Amniotic epithelial cell (primary cell): ENCODE data around the gene ABCB8.

Experiments used
- DNase-seq: peaks from one replicate; pipeline ENCODE4 v3.0.0-alpha.2; 2010; ENCODE audit warnings: low read depth

ABCB8 gene

DNA sequence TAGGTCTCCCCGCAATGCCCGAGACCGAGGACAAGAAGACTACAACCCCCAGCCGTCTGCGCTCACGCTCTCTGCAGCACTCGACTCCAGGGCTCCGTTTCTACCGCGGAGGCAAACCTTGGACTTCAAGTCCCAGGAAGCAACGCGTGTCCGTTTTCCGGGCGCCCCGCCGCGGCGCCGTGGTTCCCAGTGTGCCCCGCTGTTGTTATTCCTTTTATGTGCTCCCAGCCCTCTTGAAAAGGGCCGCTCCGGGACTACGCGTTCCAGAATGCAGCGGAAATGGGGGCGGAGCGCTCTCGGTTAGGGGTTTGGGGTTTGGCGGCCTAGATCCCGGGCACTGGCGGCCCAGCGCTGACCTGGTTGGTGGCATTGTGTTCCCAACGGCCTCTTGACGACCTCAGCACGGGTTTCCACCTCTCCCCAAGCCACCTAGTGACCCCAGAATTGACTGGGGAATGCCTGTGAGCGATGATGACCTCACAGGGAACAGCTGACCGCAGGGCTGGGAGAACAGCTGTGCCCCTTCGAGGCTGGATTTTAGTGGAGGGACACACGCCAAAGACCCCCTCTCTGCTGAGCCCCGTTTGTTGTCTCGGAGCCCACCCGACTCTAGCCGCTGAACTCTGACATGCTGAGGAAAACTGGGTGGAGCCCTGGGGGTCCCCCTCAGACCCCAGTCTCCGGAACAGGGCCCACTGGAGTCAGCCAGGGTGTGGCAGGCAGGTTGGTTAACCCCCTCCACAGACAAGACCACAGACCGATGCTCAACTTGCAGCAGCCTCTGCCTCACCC is 29.9 kb downstream of the ABCB8 start:
- peak; percentile 100 for DNase-seq

DNA sequence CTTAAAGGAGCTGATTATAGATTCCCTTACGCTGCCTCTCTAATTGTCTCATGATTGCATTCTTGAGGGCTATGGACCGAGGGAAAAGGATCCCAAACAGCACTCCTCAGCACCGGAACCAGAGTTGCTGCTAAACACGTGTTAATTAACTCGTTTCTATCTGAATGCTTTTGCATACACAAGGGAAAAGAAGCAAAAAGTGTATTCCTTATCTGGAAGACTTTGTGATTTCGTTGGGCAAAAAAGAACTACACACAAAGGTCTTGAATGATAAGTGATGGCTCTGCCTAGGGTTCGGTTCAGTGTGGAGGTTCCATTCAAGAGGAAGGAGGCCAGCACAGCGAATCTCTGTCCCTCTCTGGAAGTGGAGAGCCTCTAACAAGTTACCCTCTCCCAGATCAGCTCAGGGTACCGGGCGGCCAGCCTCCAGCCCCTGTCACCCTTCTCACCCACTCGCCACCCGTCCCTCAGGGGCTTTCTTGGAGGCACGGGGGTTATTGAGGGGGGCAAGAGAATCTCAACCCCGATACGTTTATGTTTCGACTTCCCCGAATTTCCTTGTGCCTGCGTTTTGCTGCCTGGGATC is 30.6 kb downstream of the ABCB8 start:
- DNase-seq = peak; percentile 56

GRCh38 chr7:151059367-151060112 is 31.3 kb downstream of the ABCB8 start, which contains the start of gene SLC4A2:
Gene SLC4A2 (plus strand): TSS chr7:151059589. CDS start chr7:151061988, 2,399 bp downstream.
- DNase-seq = peak; percentile 69

GRCh38 chr7:151060113-151060415 is 31.8 kb downstream of the ABCB8 start:
- no peak for DNase-seq

DNA sequence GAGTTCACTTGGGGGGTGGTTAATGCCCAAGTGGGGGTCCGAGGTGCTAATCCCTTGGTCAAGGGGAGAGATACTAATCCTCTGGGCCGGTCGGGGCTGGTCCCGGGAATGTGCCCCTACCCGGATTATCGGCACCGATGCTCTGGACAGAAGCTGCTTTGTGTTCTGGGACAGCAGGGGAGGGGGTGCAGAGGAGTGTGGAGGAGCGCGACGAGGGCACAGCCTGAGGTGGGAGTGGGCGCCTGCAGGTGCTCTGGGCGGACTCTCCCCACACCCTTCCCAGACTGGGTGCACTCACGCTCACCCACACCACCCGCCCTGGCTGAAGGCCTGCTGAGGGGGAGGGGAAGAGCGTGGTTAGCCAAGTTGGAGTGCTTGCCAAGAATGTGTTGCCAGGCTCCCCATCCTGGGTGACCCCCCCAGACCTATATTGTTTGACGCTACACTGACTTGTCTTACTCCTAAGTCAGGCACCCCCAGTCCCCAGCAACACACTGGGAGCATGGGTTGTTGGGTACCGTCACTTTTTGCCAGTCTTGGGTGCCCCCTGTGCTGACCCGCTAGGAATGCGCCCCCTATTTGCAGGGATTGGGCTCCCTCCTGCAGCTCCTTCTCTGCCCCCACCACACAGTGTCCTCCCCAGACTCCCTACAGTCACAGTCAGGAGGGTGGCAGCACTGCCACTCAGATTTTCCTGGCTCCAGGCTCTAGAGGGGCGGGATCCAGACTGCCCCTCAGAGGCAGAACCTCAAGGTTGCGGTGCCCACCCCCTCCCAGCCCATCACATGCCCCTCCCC is 32.4 kb downstream of the ABCB8 start:
- peak; percentile 71 for DNase-seq

DNA sequence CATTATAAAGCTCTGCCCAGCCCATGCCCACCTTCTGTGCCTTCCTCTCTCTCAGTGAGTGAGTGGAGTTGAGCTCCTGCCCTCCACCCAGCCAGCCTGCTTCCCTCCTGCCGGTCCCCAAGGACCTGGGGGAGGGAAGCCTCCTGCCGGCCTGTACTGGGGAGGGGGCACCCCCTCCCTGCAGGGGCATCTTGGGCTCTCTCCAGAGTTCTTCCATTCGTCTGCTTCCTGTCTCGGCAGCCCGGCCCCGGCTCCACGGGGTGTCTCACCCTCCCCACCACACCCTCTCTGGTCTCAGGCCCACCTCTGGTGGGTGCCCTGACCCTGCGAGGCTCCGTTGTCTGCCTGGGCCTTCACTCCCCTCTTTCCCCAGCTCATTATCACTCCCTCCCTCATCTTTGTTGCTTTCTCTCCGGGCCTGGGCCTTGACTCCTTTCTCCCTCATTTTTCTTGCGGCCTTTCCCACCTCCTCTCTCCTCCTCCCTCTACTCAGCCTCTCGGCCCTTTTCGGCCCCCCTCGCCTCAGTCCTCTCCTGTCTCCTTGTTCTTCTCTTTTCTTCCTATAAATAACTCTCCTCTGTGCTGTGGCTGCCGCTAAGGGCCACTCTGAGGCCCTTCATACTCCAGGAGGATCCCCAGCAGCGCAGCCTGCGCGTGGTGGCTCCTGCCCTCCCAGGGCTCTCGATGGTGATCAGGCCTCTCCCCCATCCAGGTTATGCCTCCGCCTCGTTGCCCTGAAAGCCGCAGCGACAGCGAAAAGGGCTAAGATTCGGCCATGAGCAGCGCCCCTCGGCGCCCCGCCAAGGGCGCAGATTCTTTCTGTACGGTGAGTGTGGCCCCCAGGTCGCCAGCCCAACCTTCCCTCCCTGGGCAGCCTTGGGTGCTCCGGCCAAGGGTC is 33.2 kb downstream of the ABCB8 start:
- DNase-seq = peak; percentile 24

- DNase-seq = no peak
Measured at GRCh38 chr7:151062111-151062398, 33.8 kb downstream of the ABCB8 start.

GRCh38 chr7:151062399-151063211 is 34.4 kb downstream of the ABCB8 start:
- peak; percentile 78 for DNase-seq

DNA sequence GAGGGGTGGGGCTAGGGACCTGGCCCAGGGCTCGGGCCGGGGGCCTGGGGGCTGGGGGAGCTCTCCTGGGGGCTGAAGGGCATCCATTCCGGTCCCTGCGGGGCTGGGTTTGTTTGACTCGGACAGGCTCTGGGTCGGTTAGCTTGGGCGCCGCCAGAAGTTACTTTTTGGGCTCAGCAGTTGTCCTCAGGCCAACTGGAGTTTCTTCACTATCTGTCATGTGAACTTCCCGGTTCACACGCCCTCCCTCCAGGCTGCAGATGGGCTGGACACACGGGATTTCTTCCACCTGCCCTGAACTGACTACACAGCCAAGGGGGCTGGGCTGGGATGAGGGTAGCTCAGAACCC is 34.9 kb downstream of the ABCB8 start:
- DNase-seq = peak; percentile 83

GRCh38 chr7:151064454-151064853 is 36.2 kb downstream of the ABCB8 start:
- no peak for DNase-seq

GRCh38 chr7:151064993-151065392 is 36.7 kb downstream of the ABCB8 start:
- DNase-seq = no peak

DNA sequence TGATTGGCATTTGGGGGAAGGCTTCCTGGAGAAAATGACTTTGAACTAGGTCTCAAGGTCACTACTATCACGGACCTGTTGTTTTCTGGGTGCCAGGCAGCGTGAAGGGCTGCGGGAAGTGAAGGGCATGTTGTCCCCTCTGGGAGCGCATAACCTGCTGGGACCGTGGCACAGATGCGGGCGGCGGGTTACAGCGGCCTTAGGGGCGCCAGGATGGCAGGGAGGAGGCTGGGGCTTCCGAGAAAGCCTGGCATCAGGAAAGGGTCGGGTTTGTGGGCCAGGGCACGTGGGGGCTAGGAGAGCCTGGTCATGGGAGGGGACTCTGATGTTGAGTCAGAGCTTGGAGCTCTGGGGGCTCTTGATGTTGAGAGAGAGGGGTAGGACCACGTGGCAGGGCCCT is 37.3 kb downstream of the ABCB8 start:
- no peak for DNase-seq

- DNase-seq = no peak
Measured at GRCh38 chr7:151066273-151066974, 38.2 kb downstream of the ABCB8 start.

DNA sequence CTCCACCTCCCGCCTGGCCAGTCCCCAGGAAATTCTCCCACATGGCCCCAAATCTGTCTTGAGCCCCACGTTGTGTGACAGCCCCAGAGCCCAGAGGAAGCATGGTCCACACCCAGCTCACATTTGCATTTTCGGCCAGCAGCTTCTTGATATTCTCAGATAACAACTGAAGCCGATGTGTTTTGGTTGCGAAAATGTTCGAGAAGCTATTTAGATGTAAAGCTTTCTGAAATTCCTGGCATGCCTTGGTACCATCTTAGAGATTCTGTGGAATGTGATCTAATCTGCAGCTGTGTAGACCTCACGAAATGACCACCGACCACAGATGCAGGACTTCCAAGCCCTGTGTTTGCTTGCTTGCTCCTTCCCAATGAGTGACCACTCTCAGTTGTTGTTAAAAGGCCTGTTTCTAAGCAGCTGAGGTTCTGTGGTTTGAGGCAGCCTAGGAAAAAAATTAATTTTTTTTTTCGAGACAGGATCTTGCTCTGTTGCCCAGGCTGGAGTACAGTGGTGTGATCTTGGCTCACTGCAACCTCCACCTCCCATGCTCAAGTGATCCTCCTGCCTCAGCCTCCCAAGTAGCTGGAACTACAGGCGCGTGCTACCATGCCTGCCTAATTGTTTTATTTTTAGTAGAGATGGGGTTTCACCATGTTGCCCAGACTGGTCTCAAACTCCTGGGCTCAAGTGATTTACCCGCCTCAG is 40.0 kb downstream of the ABCB8 start:
- DNase-seq = peak; percentile 99

- no peak for DNase-seq
Measured at GRCh38 chr7:151069841-151070573, 41.8 kb downstream of the ABCB8 start.

DNA sequence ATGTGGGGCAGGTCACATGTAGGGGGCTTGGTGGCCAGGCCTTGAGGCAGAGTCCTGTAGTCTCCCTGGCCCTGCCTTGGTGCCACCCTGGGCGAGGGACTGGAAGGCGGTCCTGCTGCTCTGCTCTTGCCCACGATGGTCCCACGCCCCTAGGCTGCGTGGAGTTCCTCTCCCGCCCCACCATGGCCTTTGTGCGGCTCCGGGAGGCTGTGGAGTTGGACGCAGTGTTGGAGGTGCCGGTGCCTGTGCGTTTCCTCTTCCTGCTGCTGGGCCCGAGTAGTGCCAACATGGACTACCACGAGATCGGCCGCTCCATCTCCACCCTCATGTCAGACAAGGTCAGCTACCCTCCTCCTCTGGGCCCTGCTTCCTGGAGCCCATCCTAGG is 42.3 kb downstream of the ABCB8 start:
- DNase-seq = no peak

DNA sequence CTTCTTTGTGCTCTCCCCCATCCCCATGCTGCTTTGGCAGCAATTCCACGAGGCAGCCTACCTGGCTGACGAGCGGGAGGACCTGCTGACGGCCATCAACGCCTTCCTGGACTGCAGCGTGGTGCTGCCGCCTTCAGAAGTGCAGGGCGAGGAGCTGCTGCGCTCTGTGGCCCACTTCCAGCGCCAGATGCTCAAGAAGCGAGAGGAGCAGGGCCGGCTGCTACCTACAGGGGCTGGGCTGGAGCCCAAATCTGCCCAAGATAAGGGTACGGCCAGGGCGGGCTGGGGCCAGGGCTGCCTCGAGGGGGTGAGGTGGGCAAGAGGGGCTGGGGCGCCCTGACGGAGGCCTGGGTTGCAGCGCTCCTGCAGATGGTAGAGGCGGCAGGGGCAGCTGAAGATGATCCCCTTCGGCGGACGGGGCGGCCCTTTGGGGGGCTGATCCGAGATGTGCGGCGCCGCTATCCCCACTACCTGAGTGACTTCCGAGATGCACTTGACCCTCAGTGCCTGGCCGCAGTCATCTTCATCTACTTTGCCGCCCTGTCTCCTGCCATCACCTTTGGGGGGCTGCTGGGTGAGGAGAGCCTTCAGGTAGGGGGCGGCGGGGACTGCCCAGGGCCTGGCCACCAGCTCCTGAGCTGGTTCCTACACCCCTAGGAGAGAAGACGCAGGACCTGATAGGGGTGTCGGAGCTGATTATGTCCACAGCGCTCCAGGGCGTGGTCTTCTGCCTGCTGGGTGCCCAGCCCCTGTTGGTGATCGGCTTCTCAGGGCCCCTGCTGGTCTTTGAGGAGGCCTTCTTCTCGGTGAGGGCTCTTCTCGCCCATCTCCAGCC is 43.0 kb downstream of the ABCB8 start:
- DNase-seq = no peak

GRCh38 chr7:151073990-151074389 is 45.7 kb downstream of the ABCB8 start:
- no peak for DNase-seq
